ENCODE measurements around the gene PHTF1.
A peak's percentile ranks its signal among the peaks of the same experiment; 100 is the strongest.

PHTF1 gene

DNA sequence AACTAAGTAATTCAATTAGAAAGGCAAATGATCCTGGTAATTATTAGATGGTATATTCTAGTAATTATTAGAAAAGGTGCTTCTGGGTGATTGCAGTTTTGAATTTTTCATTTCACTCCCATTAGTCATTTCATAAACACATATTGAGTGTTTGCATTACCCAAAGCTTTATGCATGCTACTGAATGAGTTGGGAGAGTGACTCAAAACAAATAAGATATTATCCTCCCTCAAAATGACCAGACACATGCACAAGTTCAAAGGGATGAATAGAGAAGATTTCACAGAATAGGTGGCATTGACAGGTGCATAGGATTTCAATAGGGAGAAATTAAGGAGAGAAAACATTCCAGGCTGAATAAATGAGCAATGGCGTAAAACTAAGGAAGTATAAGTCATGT lies 84.7 kb downstream of the PHTF1 start:
- POLR2A ChIA-PET = no interaction called here
- Histone ChIP-seq H3K4me1 (ENCODE audit: control extremely low read depth in 1 of 4, control insufficient read depth in 4 of 4, insufficient read depth in 4 of 4, low read length in 3 of 4) (no peaks in the 10 kb centered on the region), H3K27ac (ENCODE audit: insufficient read depth in 1 of 2, low read depth in 1 of 2, low read length in 2 of 2, poor library complexity in 1 of 2, severe bottlenecking in 2 of 2) (no peak overlapping the region), H3K9me3 (ENCODE audit: control extremely low read depth in 1 of 5, control insufficient read depth in 4 of 5, insufficient read depth in 2 of 5, low read depth in 1 of 5, low read length in 4 of 5) (no peaks in the 10 kb centered on the region), H3K4me3 (ENCODE audit: control insufficient read depth in 1 of 7, extremely low read depth in 1 of 7, insufficient read depth in 4 of 7, low read depth in 2 of 7, low read length in 6 of 7) (no peak overlapping the region), H3K27me3 (replicated peaks in 2 of 5; ENCODE audit: control insufficient read depth in 4 of 5, insufficient read depth in 5 of 5, low read length in 4 of 5) (no peaks in the 10 kb centered on the region), H3K36me3 (ENCODE audit: control insufficient read depth in 4 of 4, insufficient read depth in 4 of 4, low read length in 3 of 4) (peaks cover 0 to 2% (median 0%) of the 10 kb centered on the region in 4 experiments)
- no peak for DNase-seq
- 100% methylated on average over 1 of the region's 1 CpG for WGBS (ENCODE audit: insufficient coverage)
- CTCF ChIA-PET = interaction anchor here (1.3 to 6.1 kb wide), 2 partner anchors 25 to 534 kb away, joined by 3 to 32 read pairs; no protein-coding TSS in a partner anchor

DNA sequence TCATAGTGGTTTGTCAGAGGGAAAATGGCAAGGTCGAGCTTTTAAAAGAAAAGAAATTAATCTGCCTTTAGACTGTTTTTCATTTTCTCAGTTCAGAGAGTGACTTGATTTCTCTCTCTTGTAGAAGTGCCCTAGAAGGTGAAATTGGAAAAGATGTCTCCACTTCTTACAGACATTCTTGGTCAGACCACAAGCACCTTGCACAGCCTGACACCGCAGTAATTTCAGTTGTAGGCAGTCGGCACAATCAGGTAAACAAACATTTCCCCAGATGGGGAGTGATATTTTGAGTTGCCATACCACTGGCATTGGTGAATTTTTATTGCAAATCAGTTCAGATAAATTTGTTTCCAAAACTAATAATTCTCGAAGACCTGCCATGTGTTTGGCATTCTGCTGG lies 86.8 kb downstream of the PHTF1 start:
- POLR2A ChIA-PET = no interaction called here
- no peaks in the 10 kb centered on the region for H3K27me3 ChIP-seq (replicated peaks in 2 of 5; ENCODE audit: control insufficient read depth in 4 of 5, insufficient read depth in 5 of 5, low read length in 4 of 5)
- no peaks in the 10 kb centered on the region for H3K9me3 ChIP-seq (ENCODE audit: control extremely low read depth in 1 of 5, control insufficient read depth in 4 of 5, insufficient read depth in 2 of 5, low read depth in 1 of 5, low read length in 4 of 5)
- peaks cover 0 to 2% (median 0%) of the 10 kb centered on the region in 4 experiments for H3K36me3 ChIP-seq (ENCODE audit: control insufficient read depth in 4 of 4, insufficient read depth in 4 of 4, low read length in 3 of 4)
- H3K27ac ChIP-seq (ENCODE audit: insufficient read depth in 1 of 2, low read depth in 1 of 2, low read length in 2 of 2, poor library complexity in 1 of 2, severe bottlenecking in 2 of 2) = no peak overlapping the region
- WGBS (ENCODE audit: insufficient coverage) = 100% methylated on average over 3 of the region's 4 CpGs
- no peaks in the 10 kb centered on the region for H3K4me1 ChIP-seq (ENCODE audit: control extremely low read depth in 1 of 4, control insufficient read depth in 4 of 4, insufficient read depth in 4 of 4, low read length in 3 of 4)
- no peak for DNase-seq
- no peak overlapping the region for H3K4me3 ChIP-seq (ENCODE audit: control insufficient read depth in 1 of 7, extremely low read depth in 1 of 7, insufficient read depth in 4 of 7, low read depth in 2 of 7, low read length in 6 of 7)
- CTCF ChIA-PET = no interaction called here

DNA sequence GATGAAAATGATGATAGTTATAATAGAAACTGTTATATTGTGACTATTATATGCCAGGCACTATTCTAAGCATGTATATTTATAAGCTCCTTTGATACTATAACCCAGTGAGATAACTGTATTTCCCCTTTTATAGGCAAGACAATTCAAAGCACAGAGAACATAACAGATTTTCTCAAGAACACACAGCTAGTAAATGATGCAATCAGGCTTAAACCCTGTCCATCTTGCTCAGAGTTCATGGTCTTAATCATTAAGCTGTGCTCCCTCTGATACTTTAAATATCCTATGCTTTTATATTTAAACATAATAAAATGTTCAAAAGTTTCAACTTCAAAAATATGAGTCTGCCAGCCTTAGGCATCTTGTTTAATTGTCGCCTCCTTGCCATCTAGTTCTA lies 88.6 kb downstream of the PHTF1 start:
- 100% methylated on average over 1 of the region's 1 CpG for WGBS (ENCODE audit: insufficient coverage)
- H3K36me3 ChIP-seq (ENCODE audit: control insufficient read depth in 4 of 4, insufficient read depth in 4 of 4, low read length in 3 of 4) = peaks cover 0 to 2% (median 0%) of the 10 kb centered on the region in 4 experiments
- ChIA-PET POLR2A (no interaction called here), CTCF (interaction anchor here (1.3 kb wide), 1 partner anchor 17 kb away, joined by 3 read pairs; no protein-coding TSS in a partner anchor)
- no peak for DNase-seq
- no peak overlapping the region for H3K4me3 ChIP-seq (ENCODE audit: control insufficient read depth in 1 of 7, extremely low read depth in 1 of 7, insufficient read depth in 4 of 7, low read depth in 2 of 7, low read length in 6 of 7)
- H3K4me1 ChIP-seq (ENCODE audit: control extremely low read depth in 1 of 4, control insufficient read depth in 4 of 4, insufficient read depth in 4 of 4, low read length in 3 of 4) = no peaks in the 10 kb centered on the region
- no peak overlapping the region for H3K27ac ChIP-seq (ENCODE audit: insufficient read depth in 1 of 2, low read depth in 1 of 2, low read length in 2 of 2, poor library complexity in 1 of 2, severe bottlenecking in 2 of 2)
- no peaks in the 10 kb centered on the region for H3K27me3 ChIP-seq (replicated peaks in 2 of 5; ENCODE audit: control insufficient read depth in 4 of 5, insufficient read depth in 5 of 5, low read length in 4 of 5)
- H3K9me3 ChIP-seq (ENCODE audit: control extremely low read depth in 1 of 5, control insufficient read depth in 4 of 5, insufficient read depth in 2 of 5, low read depth in 1 of 5, low read length in 4 of 5) = peaks cover 0 to 3% (median 0%) of the 10 kb centered on the region in 5 experiments

DNA sequence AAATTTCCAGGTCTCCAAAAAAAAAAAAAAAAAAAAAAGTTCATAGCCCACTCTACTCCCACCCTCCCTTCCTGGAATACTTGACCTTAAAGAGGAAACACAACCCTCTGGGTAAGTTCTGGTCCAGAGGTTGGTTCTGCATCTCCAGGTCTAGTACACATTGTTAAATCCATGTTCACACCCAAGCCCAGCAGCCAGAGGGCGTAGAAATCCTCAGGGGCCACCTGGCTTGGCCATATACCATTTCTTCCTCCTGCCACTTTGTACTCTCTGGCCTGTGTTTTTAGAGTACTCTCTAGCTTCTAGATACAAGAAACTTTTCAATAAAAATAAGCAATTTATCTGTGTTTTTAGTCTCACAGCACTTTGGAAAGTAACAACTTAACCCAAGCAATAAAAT lies 89.3 kb downstream of the PHTF1 start:
- peaks cover 0 to 3% (median 0%) of the 10 kb centered on the region in 5 experiments for H3K9me3 ChIP-seq (ENCODE audit: control extremely low read depth in 1 of 5, control insufficient read depth in 4 of 5, insufficient read depth in 2 of 5, low read depth in 1 of 5, low read length in 4 of 5)
- no peaks in the 10 kb centered on the region for H3K27me3 ChIP-seq (replicated peaks in 2 of 5; ENCODE audit: control insufficient read depth in 4 of 5, insufficient read depth in 5 of 5, low read length in 4 of 5)
- H3K36me3 ChIP-seq (ENCODE audit: control insufficient read depth in 4 of 4, insufficient read depth in 4 of 4, low read length in 3 of 4) = peaks cover 0 to 2% (median 0%) of the 10 kb centered on the region in 4 experiments
- POLR2A ChIA-PET = no interaction called here
- WGBS (ENCODE audit: insufficient coverage) = 88% methylated on average over 1 of the region's 1 CpG
- H3K27ac ChIP-seq (ENCODE audit: insufficient read depth in 1 of 2, low read depth in 1 of 2, low read length in 2 of 2, poor library complexity in 1 of 2, severe bottlenecking in 2 of 2) = no peak overlapping the region
- no peaks in the 10 kb centered on the region for H3K4me1 ChIP-seq (ENCODE audit: control extremely low read depth in 1 of 4, control insufficient read depth in 4 of 4, insufficient read depth in 4 of 4, low read length in 3 of 4)
- no peak overlapping the region for H3K4me3 ChIP-seq (ENCODE audit: control insufficient read depth in 1 of 7, extremely low read depth in 1 of 7, insufficient read depth in 4 of 7, low read depth in 2 of 7, low read length in 6 of 7)
- DNase-seq = no peak
- CTCF ChIA-PET = interaction anchor here (1.3 kb wide), 1 partner anchor 18 kb away, joined by 3 read pairs; no protein-coding TSS in a partner anchor

DNA sequence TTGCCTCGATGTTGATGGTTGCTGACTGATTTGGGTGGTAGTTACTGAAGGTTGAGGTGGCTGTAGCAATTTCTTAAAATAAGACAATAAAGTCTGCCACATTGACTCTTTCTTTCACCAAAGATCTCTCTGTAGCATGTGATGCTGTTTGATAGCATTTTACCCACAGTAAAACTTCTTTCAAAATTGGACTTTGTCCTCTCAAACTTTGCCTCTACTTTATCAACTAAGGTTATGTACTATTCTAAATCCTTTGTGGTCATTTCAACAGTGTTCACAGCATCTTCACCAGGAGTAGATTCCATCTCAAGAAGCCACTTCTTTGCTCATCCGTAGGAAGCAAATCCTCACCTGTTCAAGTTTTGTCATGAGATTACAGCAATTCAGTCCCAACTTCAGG lies 93.2 kb downstream of the PHTF1 start:
- H3K4me3 ChIP-seq (ENCODE audit: control insufficient read depth in 1 of 7, extremely low read depth in 1 of 7, insufficient read depth in 4 of 7, low read depth in 2 of 7, low read length in 6 of 7) = no peak overlapping the region
- CTCF ChIA-PET = no interaction called here
- no peak for DNase-seq
- no peak overlapping the region for H3K27ac ChIP-seq (ENCODE audit: insufficient read depth in 1 of 2, low read depth in 1 of 2, low read length in 2 of 2, poor library complexity in 1 of 2, severe bottlenecking in 2 of 2)
- H3K4me1 ChIP-seq (ENCODE audit: control extremely low read depth in 1 of 4, control insufficient read depth in 4 of 4, insufficient read depth in 4 of 4, low read length in 3 of 4) = no peaks in the 10 kb centered on the region
- POLR2A ChIA-PET = no interaction called here
- H3K27me3 ChIP-seq (replicated peaks in 2 of 5; ENCODE audit: control insufficient read depth in 4 of 5, insufficient read depth in 5 of 5, low read length in 4 of 5) = no peaks in the 10 kb centered on the region
- H3K9me3 ChIP-seq (ENCODE audit: control extremely low read depth in 1 of 5, control insufficient read depth in 4 of 5, insufficient read depth in 2 of 5, low read depth in 1 of 5, low read length in 4 of 5) = peaks cover 0 to 3% (median 0%) of the 10 kb centered on the region in 5 experiments
- WGBS (ENCODE audit: insufficient coverage) = 93% methylated on average over 1 of the region's 2 CpGs
- H3K36me3 ChIP-seq (ENCODE audit: control insufficient read depth in 4 of 4, insufficient read depth in 4 of 4, low read length in 3 of 4) = no peaks in the 10 kb centered on the region

DNA sequence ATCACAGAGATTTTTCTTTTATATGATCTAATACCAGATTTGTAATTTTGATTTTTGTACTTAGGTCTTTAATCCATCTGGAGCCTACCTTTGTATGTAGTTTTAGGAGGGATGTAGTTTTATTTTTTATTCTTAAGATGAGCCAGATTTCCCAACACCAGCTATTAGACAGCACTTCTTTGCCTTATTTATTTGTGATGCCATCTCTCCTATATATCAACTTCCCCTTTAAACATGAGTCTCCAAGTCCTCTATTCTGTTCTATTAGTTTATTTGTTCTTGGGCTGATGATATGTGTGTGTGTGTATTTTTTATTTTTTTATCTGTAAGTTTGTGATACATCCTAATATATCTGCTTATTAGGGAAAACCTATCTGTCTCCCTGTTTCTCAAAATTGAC lies 94.2 kb downstream of the PHTF1 start:
- no peak overlapping the region for H3K4me3 ChIP-seq (ENCODE audit: control insufficient read depth in 1 of 7, extremely low read depth in 1 of 7, insufficient read depth in 4 of 7, low read depth in 2 of 7, low read length in 6 of 7)
- POLR2A ChIA-PET = no interaction called here
- H3K9me3 ChIP-seq (ENCODE audit: control extremely low read depth in 1 of 5, control insufficient read depth in 4 of 5, insufficient read depth in 2 of 5, low read depth in 1 of 5, low read length in 4 of 5) = peaks cover 0 to 3% (median 0%) of the 10 kb centered on the region in 5 experiments
- no peaks in the 10 kb centered on the region for H3K27me3 ChIP-seq (replicated peaks in 2 of 5; ENCODE audit: control insufficient read depth in 4 of 5, insufficient read depth in 5 of 5, low read length in 4 of 5)
- CTCF ChIA-PET = no interaction called here
- no peak overlapping the region for H3K27ac ChIP-seq (ENCODE audit: insufficient read depth in 1 of 2, low read depth in 1 of 2, low read length in 2 of 2, poor library complexity in 1 of 2, severe bottlenecking in 2 of 2)
- no peak for DNase-seq
- H3K36me3 ChIP-seq (ENCODE audit: control insufficient read depth in 4 of 4, insufficient read depth in 4 of 4, low read length in 3 of 4) = no peaks in the 10 kb centered on the region
- no peaks in the 10 kb centered on the region for H3K4me1 ChIP-seq (ENCODE audit: control extremely low read depth in 1 of 4, control insufficient read depth in 4 of 4, insufficient read depth in 4 of 4, low read length in 3 of 4)

DNA sequence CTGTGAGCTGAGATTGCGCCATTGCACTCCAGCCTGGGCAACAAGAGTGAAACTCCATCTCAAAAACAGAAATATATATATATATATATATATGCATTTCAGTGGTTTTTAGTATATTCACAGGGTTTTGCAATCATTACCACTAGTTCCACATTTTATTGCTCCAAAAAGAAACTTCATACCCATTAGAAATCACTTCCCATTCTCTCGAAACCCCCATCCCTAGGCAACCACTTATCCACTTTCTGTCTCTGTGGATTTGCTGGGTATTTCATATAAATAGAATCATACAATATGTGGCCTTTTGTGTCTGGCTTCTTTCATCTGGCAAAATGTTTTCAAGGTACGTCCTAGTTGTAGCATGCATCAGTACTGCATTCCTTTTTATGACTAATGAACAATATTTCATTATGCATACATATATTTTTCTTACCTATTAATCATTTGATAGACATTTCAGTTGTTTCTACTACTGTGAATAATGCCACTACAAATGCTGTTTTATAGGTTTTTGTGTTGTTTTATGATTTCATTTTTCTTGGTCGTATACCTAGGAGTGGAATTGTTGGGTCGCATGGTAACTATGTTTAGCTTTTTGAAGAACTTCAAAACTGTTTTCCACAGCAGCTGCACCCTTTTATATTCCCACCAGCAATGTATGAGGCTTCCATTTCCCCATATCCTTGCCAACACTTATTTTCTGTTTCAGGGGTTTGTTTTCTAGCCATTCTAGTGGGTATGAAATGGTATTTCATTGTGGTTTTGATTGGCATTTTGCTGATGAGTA lies 95.9 kb downstream of the PHTF1 start:
- H3K27ac ChIP-seq (ENCODE audit: insufficient read depth in 1 of 2, low read depth in 1 of 2, low read length in 2 of 2, poor library complexity in 1 of 2, severe bottlenecking in 2 of 2) = no peak overlapping the region
- no peaks in the 10 kb centered on the region for H3K27me3 ChIP-seq (replicated peaks in 2 of 5; ENCODE audit: control insufficient read depth in 4 of 5, insufficient read depth in 5 of 5, low read length in 4 of 5)
- peak in 2 of 3 donors; percentile 29 to 31 for DNase-seq
- H3K4me1 ChIP-seq (ENCODE audit: control extremely low read depth in 1 of 4, control insufficient read depth in 4 of 4, insufficient read depth in 4 of 4, low read length in 3 of 4) = no peaks in the 10 kb centered on the region
- POLR2A ChIA-PET = no interaction called here
- CTCF ChIA-PET = interaction anchor here (1.1 kb wide), 1 partner anchor 774 kb away, joined by 3 read pairs; no protein-coding TSS in a partner anchor
- H3K4me3 ChIP-seq (ENCODE audit: control insufficient read depth in 1 of 7, extremely low read depth in 1 of 7, insufficient read depth in 4 of 7, low read depth in 2 of 7, low read length in 6 of 7) = no peak overlapping the region
- no CpG with 5 or more reads among the region's 5 CpGs for WGBS (ENCODE audit: insufficient coverage)
- no peaks in the 10 kb centered on the region for H3K36me3 ChIP-seq (ENCODE audit: control insufficient read depth in 4 of 4, insufficient read depth in 4 of 4, low read length in 3 of 4)
- peaks cover 0 to 3% (median 0%) of the 10 kb centered on the region in 5 experiments for H3K9me3 ChIP-seq (ENCODE audit: control extremely low read depth in 1 of 5, control insufficient read depth in 4 of 5, insufficient read depth in 2 of 5, low read depth in 1 of 5, low read length in 4 of 5)
